Smooth muscle cell (in vitro differentiated cells): ENCODE measurements around the gene KIF6. TPM values are rescaled to one million over a fixed set of nuclear protein-coding genes. Genes with fewer than 3 reads are reported as not detected.

Experiments used
- DNase-seq: peaks from one replicate; lab custom pipeline; 2025; ENCODE audit not compliant: unreplicated experiment; lab: John Stamatoyannopoulos, UW
- H2AFZ ChIP-seq: fragments of 200-600 bp; sonication (generic); 2 replicates; pipeline ENCODE4 v1.6.0; 2016; ENCODE audit warnings: antibody characterized with exemption, low read depth, mild to moderate bottlenecking
- H3F3A ChIP-seq: fragments of 200-600 bp; sonication (generic); 2 replicates; pipeline ENCODE4 v1.6.0; 2017; ENCODE audit warnings: antibody characterized with exemption, low read depth
- H3K27ac ChIP-seq: fragments of 200-600 bp; sonication (generic); 2 replicates; pipeline ENCODE4 v1.5.1; 2016; ENCODE audit warnings: low read depth, mild to moderate bottlenecking
- H3K27me3 ChIP-seq: fragments of 200-600 bp; sonication (generic); 2 replicates; pipeline ENCODE4 v1.6.1; 2016; ENCODE audit warnings: low read depth, mild to moderate bottlenecking
- H3K36me3 ChIP-seq: fragments of 200-600 bp; sonication (generic); 2 replicates; pipeline ENCODE4 v1.5.1; 2016; ENCODE audit warnings: low read depth
- H3K4me1 ChIP-seq: fragments of 200-600 bp; sonication (generic); 2 replicates; pipeline ENCODE4 v1.5.1; 2016; ENCODE audit warnings: low read depth
- H3K4me2 ChIP-seq: fragments of 200-600 bp; sonication (generic); 2 replicates; pipeline ENCODE4 v1.6.0; 2016; ENCODE audit warnings: mild to moderate bottlenecking
- H3K4me3 ChIP-seq: fragments of 200-600 bp; sonication (generic); 2 replicates; pipeline ENCODE4 v1.5.1; 2016; ENCODE audit warnings: mild to moderate bottlenecking
- H3K79me2 ChIP-seq: fragments of 200-600 bp; sonication (generic); 2 replicates; pipeline ENCODE4 v1.6.0; 2016; ENCODE audit warnings: low read depth, mild to moderate bottlenecking
- H3K9ac ChIP-seq: fragments of 200-600 bp; sonication (generic); 2 replicates; pipeline ENCODE4 v1.6.0; 2016; ENCODE audit warnings: low read depth
- H3K9me3 ChIP-seq: fragments of 200-600 bp; sonication (generic); replicated peaks from 2 replicates; pipeline ENCODE4 v1.5.1; 2016; ENCODE audit warnings: low read depth
- H4K20me1 ChIP-seq: fragments of 200-600 bp; sonication (generic); 2 replicates; pipeline ENCODE4 v1.6.0; 2016; ENCODE audit warnings: low read depth
- WGBS: methylation state at CpG from one replicate; pipeline ENCODE4 v1.1.7; 2016; ENCODE audit warnings: low lambda C conversion rate; 5-methylcytosine and 5-hydroxymethylcytosine counted together
- polyA plus RNA-seq: library from polyadenylated mRNA; unstranded; fragments of >200 nt; fragmentation: Nextera tagmentation; extraction: Ambion mirVana; gene quantifications from 2 replicates; pipeline ENCODE4 v1.2.1, GENCODE V29; 2016
- total RNA-seq: library from RNA; depleted of rRNA; stranded (reverse); fragments of >200 nt; gene quantifications from 2 replicates; pipeline ENCODE4 v1.2.3, GENCODE V29; 2014
- TF ChIP-seq, protein P1 (sequence below): fragments of 200-600 bp; sonication (generic); IDR thresholded peaks from 2 replicates; pipeline ENCODE4 v1.5.1; 2017; ENCODE audit warnings: borderline replicate concordance, mild to moderate bottlenecking, antibody characterized with exemption; ENCODE audit not compliant: insufficient read depth, poor library complexity, severe bottlenecking

KIF6 gene
- total and polyA plus RNA-seq, 2 experiments from 2014 or later: 1.1 to 1.5 TPM

DNA sequence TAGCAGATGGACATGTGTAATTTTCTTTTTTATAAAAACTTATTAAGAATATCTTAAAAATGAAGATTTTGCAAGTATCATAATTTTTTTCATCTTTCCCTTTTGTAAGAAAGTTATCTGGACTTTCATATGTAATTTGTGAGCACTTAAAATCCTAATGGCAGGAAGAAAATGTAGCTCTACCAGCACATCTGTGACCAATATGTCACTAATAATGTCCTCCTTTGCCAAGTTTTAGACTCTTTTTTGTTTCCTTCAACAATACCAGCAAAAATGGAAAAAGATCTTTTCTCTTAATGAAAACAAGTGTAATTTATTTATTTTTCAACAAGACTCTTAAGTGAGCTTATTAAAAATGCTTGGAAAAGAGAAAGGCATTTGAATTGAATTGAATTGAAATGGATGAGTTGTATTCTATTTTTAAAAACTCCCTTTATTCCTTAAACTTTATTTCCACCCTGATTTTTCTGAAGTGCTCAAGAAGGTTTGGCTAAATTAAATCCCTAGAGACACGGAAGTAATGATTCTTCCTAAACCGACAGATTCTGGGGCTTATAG lies 110.7 kb downstream of the KIF6 start:
- Histone ChIP-seq H3K27ac (no peak overlapping the region), H3K36me3 (no peaks in the 10 kb centered on the region), H2AFZ (no peak overlapping the region), H3K4me2 (no peak overlapping the region), H3K4me3 (no peak overlapping the region), H3K79me2 (no peaks in the 10 kb centered on the region), H3K9ac (no peak overlapping the region), H4K20me1 (no peaks in the 10 kb centered on the region), H3K27me3 (no peaks in the 10 kb centered on the region), H3F3A (no peaks in the 10 kb centered on the region), H3K9me3 (no peaks in the 10 kb centered on the region), H3K4me1 (peaks cover 20% of the 10 kb centered on the region)
- 98% methylated on average over 2 of the region's 2 CpGs for WGBS
- DNase-seq: no peak
- TF ChIP-seq, protein P1, sequence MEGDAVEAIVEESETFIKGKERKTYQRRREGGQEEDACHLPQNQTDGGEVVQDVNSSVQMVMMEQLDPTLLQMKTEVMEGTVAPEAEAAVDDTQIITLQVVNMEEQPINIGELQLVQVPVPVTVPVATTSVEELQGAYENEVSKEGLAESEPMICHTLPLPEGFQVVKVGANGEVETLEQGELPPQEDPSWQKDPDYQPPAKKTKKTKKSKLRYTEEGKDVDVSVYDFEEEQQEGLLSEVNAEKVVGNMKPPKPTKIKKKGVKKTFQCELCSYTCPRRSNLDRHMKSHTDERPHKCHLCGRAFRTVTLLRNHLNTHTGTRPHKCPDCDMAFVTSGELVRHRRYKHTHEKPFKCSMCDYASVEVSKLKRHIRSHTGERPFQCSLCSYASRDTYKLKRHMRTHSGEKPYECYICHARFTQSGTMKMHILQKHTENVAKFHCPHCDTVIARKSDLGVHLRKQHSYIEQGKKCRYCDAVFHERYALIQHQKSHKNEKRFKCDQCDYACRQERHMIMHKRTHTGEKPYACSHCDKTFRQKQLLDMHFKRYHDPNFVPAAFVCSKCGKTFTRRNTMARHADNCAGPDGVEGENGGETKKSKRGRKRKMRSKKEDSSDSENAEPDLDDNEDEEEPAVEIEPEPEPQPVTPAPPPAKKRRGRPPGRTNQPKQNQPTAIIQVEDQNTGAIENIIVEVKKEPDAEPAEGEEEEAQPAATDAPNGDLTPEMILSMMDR: no peak

GRCh38 chr6:39610221-39610620 lies 115.0 kb downstream of the KIF6 start:
- Histone ChIP-seq H3F3A (no peaks in the 10 kb centered on the region), H3K27me3 (peaks cover 6% of the 10 kb centered on the region), H4K20me1 (no peaks in the 10 kb centered on the region), H3K79me2 (no peaks in the 10 kb centered on the region), H3K27ac (no peak overlapping the region), H3K9ac (no peak overlapping the region), H2AFZ (no peak overlapping the region), H3K36me3 (no peaks in the 10 kb centered on the region), H3K4me1 (no peaks in the 10 kb centered on the region), H3K4me2 (no peak overlapping the region), H3K4me3 (no peak overlapping the region), H3K9me3 (no peaks in the 10 kb centered on the region)
- TF ChIP-seq, protein P1: no peak
- no peak for DNase-seq
- 47% methylated on average over 3 of the region's 3 CpGs for WGBS

- Histone ChIP-seq H3K27ac (no peak overlapping the region), H3K79me2 (no peaks in the 10 kb centered on the region), H3K9me3 (no peaks in the 10 kb centered on the region), H3K4me2 (no peak overlapping the region), H4K20me1 (no peaks in the 10 kb centered on the region), H3F3A (no peaks in the 10 kb centered on the region), H3K9ac (no peak overlapping the region), H3K36me3 (no peaks in the 10 kb centered on the region), H2AFZ (no peak overlapping the region), H3K27me3 (peaks cover 6% of the 10 kb centered on the region), H3K4me1 (no peaks in the 10 kb centered on the region), H3K4me3 (no peak overlapping the region)
- WGBS: 93% methylated on average over 7 of the region's 7 CpGs
- TF ChIP-seq, protein P1: no peak
- no peak for DNase-seq
Observed at GRCh38 chr6:39608652-39609345, 116.4 kb downstream of the KIF6 start.
